Adrenal gland (tissue), 12 donors: ENCODE measurements around the gene ADCY5. TPM values are rescaled to one million over a fixed set of nuclear protein-coding genes. Genes with fewer than 3 reads are reported as not detected.

Experiments
- DNase-seq, 7 donors: peaks; one replicate each; pipeline ENCODE4 v3.0.0-alpha.2; 2019 to 2020
- H3K27ac ChIP-seq, 5 donors: fragments of 200-600 bp; sonication (generic) in 4 of 5; 1 replicate in 3 of 5; 2 replicates in 2 of 5; pipeline versions ENCODE4 v1.5.1 to v1.8.0; 2016 to 2020; ENCODE audit warnings: mild to moderate bottlenecking in 1 of 5
- H3K27me3 ChIP-seq: fragments of 200-600 bp; 2 replicates; pipeline ENCODE4 v1.8.0; 2021
- H3K36me3 ChIP-seq, 2 donors: fragments of 200-600 bp; replicated peaks in 1 of 2; 1 replicate in 1 of 2; 2 replicates in 1 of 2; pipeline versions ENCODE4 v1.5.1 to v1.8.0; 2018 to 2022
- H3K4me1 ChIP-seq, 2 donors: fragments of 200-600 bp; replicated peaks in 1 of 2; 1 replicate in 1 of 2; 2 replicates in 1 of 2; pipeline versions ENCODE4 v1.5.1 to v1.8.0; 2018 to 2021
- H3K4me3 ChIP-seq, 4 donors: fragments of 200-600 bp; sonication (generic) in 3 of 4; one replicate each; pipeline ENCODE4 v1.5.1; 2016 to 2018
- H3K9me3 ChIP-seq, 3 donors: fragments of 200-600 bp; sonication (generic) in 1 of 3; replicated peaks in 1 of 3; 1 replicate in 2 of 3; 2 replicates in 1 of 3; pipeline versions ENCODE4 v1.5.1 to v1.8.0; 2016 to 2021
- CTCF ChIP-seq, 6 experiments: fragments of 450-650 bp in 4 of 6; fragments of 200-600 bp in 2 of 6; sonication (generic) in 1 of 6; IDR thresholded peaks; 1 replicate in 5 of 6; 2 replicates in 1 of 6; pipeline versions ENCODE4 v1.5.1 to v1.8.0; 2016 to 2021; ENCODE audit warnings: antibody characterized with exemption in 6 of 6, mild to moderate bottlenecking in 2 of 6, moderate library complexity in 1 of 6
- POLR2A ChIP-seq, 2 donors: fragments of 450-650 bp; IDR thresholded peaks; one replicate each; pipeline ENCODE4 v1.6.1; 2017; ENCODE audit warnings: antibody characterized with exemption in 2 of 2, mild to moderate bottlenecking in 2 of 2, moderate library complexity in 1 of 2
- WGBS, 4 donors: extraction: QIAGEN DNeasy Blood & Tissue Kit in 2 of 4; methylation state at CpG; one replicate each; pipeline versions ENCODE4 v1.1.5 to v1.1.7; 2013 to 2017; 5-methylcytosine and 5-hydroxymethylcytosine counted together
- intact Hi-C, 2 donors: fragments of 100-400 bp; cut with DNase I; formaldehyde crosslinking; loops; one replicate each; pipeline versions ENCODE4 v1.14.1 to v1.15.0; 2022 to 2023
- polyA plus RNA-seq, 3 donors: library from polyadenylated mRNA; stranded (reverse); fragments of 200-250 nt in 2 of 3; fragments of 350-450 nt in 1 of 3; fragmentation: Illumina TruSeq in 1 of 3; extraction: RNeasy Lipid Tissue Mini Kit (QIAGEN cat#74804) in 1 of 3; gene quantifications; one replicate each; pipeline ENCODE4 v1.2.3, GENCODE V29; 2013 to 2014
- total RNA-seq, 9 donors: library from RNA; depleted of rRNA in 4 of 9; stranded (reverse); fragments of >200 nt in 4 of 9; fragments of 120-200 nt in 1 of 9; fragmentation: NEBNext Ultra II Directional in 1 of 9; extraction: Animal tissue kit (Norgen Biotek cat#: 25700) in 1 of 9; gene quantifications; one replicate each; pipeline versions ENCODE4 v1.1.0 to v1.2.4, GENCODE V29; 2013 to 2023
- donor health status: healthy with polysubstance abuse.
- donor health status: Bipolar disorder and iron deficiency.
- donor health status: DM: yes; HTN: yes; CAD: no.
- donor health status: DM: no; HTN: no; CAD: no.
- donor health status: DM: no; HTN: no; CAD: no.
- donor health status: DM: yes; HTN: yes; CAD: no.

ADCY5 gene
- total and polyA plus RNA-seq, 12 donors = 1.2 to 12.4 (median 4.4) TPM

- WGBS, 4 donors = 85 to 92% (median 87%) methylated on average over 6 of the region's 6 CpGs
- no peaks in the 10 kb centered on the region for H3K36me3 ChIP-seq
- intact Hi-C loops = no loop called here
- peaks cover 7 to 13% of the 10 kb centered on the region in 2 donors for H3K4me1 ChIP-seq
- H3K4me3 ChIP-seq = no peak overlapping the region
- TF ChIP-seq CTCF (IDR thresholded peaks at IDR 0.05) = no peak
- no peak for TF ChIP-seq POLR2A (IDR thresholded peaks at IDR 0.05)
- H3K27ac ChIP-seq = peak overlapping the region in 2 of 5 donors; percentile 30 to 75
- no peaks in the 10 kb centered on the region for H3K27me3 ChIP-seq
- no peak for DNase-seq
- no peaks in the 10 kb centered on the region for H3K9me3 ChIP-seq
Observed at GRCh38 chr3:123416647-123417046, 32.2 kb downstream of the ADCY5 start.

GRCh38 chr3:123416173-123416572 is 32.7 kb downstream of the ADCY5 start:
- H3K4me3 ChIP-seq = no peak overlapping the region
- no peaks in the 10 kb centered on the region for H3K27me3 ChIP-seq
- H3K36me3 ChIP-seq = no peaks in the 10 kb centered on the region
- no peaks in the 10 kb centered on the region for H3K9me3 ChIP-seq
- intact Hi-C loops = no loop called here
- WGBS, 4 donors = 86 to 93% (median 90%) methylated on average over 4 of the region's 4 CpGs
- DNase-seq = no peak
- peak overlapping the region in 2 of 5 donors; percentile 41 to 75 for H3K27ac ChIP-seq
- TF ChIP-seq POLR2A (IDR thresholded peaks at IDR 0.05) = no peak
- no peak for TF ChIP-seq CTCF (IDR thresholded peaks at IDR 0.05)
- H3K4me1 ChIP-seq = peaks cover 7 to 11% of the 10 kb centered on the region in 2 donors

- DNase-seq = no peak
- H3K9me3 ChIP-seq = no peaks in the 10 kb centered on the region
- H3K27ac ChIP-seq = peak overlapping the region in 2 of 5 donors; percentile 41 to 75
- TF ChIP-seq POLR2A (IDR thresholded peaks at IDR 0.05) (no peak), CTCF (IDR thresholded peaks at IDR 0.05) (no peak)
- intact Hi-C loops = no loop called here
- no peak overlapping the region for H3K4me3 ChIP-seq
- 81 to 90% (median 87%) methylated on average over 17 to 18 of the region's 18 CpGs for WGBS, 4 donors
- no peaks in the 10 kb centered on the region for H3K36me3 ChIP-seq
- no peaks in the 10 kb centered on the region for H3K27me3 ChIP-seq
- peaks cover under 1 to 3% of the 10 kb centered on the region in 2 donors for H3K4me1 ChIP-seq
Observed at GRCh38 chr3:123414973-123415775, 33.7 kb downstream of the ADCY5 start.

DNA sequence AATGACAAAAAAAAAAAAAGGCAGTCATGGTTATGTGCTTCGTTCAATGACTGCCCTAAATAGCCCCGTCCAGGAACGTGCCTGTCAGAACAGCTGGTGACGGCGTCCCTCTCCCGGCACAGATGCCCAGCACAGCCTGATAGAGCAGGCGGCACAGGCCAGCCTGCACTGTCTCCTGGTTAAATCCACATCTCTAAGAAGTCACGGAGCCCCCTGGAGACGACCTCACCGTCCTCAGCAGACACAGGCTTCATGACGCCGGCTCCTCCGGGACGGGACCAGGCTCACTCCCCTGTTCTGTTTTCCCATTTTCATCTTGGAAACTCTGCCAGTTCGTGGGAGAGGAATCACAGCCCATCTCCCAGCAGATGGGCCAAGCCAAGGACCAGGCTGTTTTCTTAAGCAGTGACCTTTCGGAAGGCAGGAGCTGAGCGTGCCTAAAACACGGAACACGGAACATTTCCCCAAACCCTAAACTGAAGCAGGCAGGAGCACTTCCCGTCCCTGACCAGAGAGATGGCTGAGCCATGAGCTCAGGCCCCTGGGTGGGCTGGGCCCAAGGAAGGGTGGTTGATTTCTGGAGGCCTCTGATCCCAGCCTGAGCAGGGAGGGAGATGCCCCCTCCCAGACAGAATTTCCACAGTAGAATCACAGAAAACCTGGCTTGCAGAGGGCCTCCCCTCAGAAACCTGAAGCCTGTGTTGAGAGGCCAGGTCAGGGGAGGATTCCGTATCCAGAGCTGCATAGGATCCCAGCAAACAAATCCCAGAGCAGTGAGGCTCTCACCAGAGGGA is 35.9 kb downstream of the ADCY5 start:
- H3K9me3 ChIP-seq = no peaks in the 10 kb centered on the region
- H3K4me1 ChIP-seq = no peaks in the 10 kb centered on the region
- WGBS, 4 donors = 54 to 78% (median 72%) methylated on average over 16 to 21 of the region's 21 CpGs
- intact Hi-C loops = no loop called here
- no peak for TF ChIP-seq CTCF (IDR thresholded peaks at IDR 0.05)
- no peak for TF ChIP-seq POLR2A (IDR thresholded peaks at IDR 0.05)
- peak in 1 of 7 donors; percentile 67 for DNase-seq
- H3K4me3 ChIP-seq = no peak overlapping the region
- H3K27me3 ChIP-seq = no peaks in the 10 kb centered on the region
- H3K36me3 ChIP-seq = no peaks in the 10 kb centered on the region
- peak overlapping the region in 2 of 5 donors; percentile 73 to 75 for H3K27ac ChIP-seq
